HG03139 (cell line): ENCODE data around the gene OR1A1.
"Not testable (repeated sequence)": the region's sequence is repeated elsewhere in the genome, so short reads cannot be mapped to it uniquely, and the experiment has no call there.

Experiments
- ATAC-seq: cut with Tn5 transposase; IDR thresholded peaks from one replicate; pipeline ENCODE4 v1.9.1; 2021; ENCODE audit not compliant: unreplicated experiment

The OR1A1 gene, protein sequence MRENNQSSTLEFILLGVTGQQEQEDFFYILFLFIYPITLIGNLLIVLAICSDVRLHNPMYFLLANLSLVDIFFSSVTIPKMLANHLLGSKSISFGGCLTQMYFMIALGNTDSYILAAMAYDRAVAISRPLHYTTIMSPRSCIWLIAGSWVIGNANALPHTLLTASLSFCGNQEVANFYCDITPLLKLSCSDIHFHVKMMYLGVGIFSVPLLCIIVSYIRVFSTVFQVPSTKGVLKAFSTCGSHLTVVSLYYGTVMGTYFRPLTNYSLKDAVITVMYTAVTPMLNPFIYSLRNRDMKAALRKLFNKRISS

DNA sequence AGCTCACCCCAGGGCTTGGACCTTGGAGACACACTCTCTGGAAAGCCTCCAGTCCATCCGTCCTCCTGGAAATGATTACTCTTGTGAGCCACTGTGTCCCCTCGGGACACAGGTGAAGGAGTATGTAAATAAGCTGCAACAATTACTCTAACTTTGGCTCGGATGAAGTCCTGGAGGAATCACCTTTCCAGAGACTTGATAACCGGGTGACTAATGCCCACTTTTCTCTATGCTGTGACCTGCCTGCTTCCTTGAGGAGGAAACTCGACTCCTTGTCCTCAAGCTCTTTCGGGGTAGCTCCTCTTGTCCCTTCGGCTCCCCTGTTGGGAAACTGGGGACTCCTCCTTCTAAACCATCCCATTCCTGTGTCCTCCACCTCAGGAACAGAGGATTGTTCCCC is at the start of gene OR1A1:
TSS of gene OR1A1 (plus strand) at position 301 of the 400 bp plus-strand sequence. CDS start 7,954 bp downstream, outside the sequence.
- no peak for ATAC-seq

DNA sequence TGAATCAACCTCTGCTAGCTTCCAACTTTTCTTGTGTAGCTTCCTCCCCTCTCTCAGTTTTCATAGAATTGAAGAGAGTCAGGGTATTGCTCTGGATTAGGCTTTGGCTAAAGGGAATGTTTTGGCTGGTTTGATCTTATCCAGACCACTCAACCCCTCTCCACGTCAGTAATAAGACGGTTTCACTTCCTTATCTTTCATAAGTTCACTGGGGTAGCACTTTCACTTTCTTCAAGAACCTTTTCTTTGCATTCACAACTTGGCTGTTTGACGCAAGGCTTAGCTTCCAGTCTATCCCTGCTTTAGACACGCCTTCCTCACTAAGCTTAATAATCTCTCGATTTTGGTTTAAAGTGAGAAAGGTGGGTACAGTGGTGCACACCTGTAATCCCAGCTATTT is 39.9 kb upstream of the OR1A1 start:
- ATAC-seq: no peak

DNA sequence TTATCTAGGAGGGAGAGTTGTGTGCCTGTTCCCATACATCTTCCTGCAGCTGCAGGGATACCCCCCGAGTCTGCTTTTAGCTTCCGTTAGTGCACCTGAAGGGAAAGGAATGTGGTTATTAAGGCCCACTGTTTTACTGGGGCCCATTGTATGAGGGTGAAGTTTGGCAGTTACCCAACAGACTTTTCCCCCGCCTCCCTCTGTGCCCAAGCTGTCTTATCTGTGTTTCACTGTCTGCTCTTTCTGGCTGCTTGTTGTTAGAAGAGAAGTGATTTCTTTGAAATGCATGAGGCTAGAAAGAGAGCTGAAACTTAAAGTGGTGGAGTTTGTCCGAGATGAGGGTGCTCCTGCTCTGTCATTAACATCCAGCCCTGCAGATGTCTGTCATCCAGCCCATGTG is 17.5 kb upstream of the OR1A1 start:
- no peak for ATAC-seq

GRCh38 chr17:3197219-3197618 is 10.2 kb upstream of the OR1A1 start, which contains the start of gene OR1A2:
OR1A2 (plus strand) TSS chr17:3197519; CDS start chr17:3197519, 0 bp downstream.
- no peak for ATAC-seq

GRCh38 chr17:3208484-3208883 is 1.0 kb downstream of the OR1A1 start:
- ATAC-seq: no peak

DNA sequence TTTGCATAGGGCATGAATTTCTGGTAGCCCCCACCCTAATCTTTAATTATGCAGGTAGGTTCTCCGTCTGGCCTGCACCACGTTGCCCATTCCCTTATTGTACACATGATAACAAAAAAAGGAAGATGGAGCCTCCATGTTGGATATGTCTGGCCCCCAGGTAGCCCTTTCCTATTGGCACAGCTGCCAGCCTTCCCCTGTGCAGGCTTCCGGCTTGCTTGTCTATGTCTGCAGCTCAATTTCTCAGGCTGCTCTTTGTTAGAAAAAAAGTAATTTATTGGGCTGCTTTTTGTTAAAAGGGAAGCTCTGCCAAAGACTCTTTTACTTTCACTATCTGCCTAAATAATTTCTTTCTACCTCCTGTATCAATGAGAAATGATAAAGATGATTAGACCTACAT is 5.5 kb downstream of the OR1A1 start:
- ATAC-seq: no peak

- ATAC-seq: no peak
Observed at GRCh38 chr17:3213587-3213986, 6.1 kb downstream of the OR1A1 start.

DNA sequence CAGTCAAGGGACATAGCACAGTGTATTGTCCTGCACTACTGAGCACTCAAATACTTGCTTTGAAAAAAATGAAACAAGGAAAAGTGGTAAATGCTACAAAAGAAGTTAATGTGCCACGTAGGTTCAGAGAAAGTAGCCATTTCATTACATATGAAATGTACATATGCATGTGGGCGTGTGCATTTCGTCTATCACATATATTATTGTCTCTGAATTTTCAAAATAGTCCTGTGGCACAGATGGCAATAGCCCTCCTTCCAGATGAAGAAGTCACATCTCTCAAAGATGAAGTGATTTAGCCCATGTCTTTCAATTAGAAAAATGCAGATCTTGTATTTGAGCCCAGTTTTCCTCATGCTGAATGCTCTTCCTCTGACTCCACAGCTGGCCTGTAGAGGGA is 12.5 kb downstream of the OR1A1 start:
- ATAC-seq: not testable (repeated sequence)

DNA sequence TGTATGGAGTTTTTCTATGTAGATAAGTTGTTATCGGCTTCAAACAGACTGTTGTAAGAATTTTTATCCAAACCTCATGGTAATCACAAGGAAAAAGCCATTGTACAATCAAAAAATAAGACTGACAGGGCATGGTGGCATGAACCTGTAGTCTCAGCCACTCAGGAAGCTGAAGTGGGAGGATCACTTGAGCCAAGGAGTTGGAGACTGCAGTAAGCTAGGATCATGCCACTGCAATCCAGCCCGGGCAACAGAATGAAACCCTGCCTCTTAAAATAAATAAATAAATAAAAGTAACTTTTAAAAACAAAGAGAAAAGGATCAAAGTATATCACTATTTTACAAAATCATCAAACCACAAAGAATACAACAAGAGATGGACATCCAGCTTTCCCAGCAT is 14.4 kb downstream of the OR1A1 start:
- no peak for ATAC-seq

DNA sequence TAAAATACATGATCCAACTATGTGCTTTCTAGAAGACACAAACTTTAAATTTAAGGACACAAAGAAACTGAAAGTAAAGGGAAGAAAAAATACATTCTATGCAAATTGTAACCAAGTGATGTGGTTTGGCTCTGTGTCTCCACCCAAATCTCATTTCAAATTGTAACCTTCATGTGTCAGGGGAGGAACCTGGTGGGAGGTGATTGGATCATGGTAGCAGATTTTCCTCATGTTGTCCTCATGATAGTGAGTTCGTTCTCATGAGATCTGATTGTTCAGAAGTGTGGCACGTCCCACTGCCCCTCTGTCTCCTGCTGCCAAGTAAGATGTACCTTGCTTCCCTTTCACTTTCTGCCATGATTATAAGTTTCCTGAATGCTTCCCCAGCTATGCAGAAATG is 15.0 kb downstream of the OR1A1 start:
- ATAC-seq: no peak

DNA sequence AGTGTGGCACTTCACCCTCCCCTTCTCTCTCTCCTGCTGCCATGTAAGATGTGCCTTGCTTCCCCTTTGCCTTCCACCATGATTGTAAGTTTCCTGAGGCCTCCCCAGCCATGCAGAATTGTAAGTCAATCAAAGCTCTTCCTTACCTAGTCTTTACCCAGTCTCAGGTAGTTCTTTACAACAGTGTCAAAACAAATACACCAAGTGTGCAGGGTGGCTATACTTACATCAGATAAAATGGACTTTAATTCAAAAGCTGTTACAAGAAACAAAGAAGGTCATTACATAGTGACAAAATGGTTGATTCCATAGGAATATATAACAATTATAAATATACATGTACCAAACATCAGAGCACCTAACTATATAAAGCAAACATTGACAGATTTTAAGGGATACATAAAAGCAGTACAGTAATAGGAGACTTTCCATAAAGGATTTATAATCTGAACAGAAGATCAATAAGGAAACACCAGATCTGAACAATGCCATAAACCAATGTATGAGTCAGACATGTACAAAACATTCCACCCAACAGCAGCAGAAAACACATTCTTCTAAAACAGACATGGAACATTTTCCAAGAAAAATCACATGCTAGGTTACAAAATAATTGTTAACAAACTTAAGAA is 17.4 kb downstream of the OR1A1 start:
- not testable (repeated sequence) for ATAC-seq

DNA sequence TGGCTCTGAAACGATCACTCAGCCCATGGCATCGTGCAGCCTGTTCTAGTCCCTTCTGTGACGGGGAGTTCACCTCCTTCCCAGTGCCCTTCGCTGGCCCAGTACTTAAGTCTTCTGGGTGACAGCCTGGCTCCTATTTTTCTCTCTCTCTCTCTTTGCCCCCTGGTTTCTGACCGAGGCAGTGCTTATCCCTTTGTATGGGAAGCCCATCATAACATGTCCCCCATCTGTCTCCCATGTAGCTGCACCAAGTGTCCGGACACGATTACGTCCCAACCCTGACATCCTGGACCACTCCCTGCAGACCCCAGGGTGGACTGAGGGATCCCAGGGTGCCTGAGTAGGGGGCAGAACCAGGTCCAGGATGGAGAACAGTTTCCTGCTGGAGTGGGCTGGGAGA is 24.8 kb downstream of the OR1A1 start:
- not testable (repeated sequence) for ATAC-seq

DNA sequence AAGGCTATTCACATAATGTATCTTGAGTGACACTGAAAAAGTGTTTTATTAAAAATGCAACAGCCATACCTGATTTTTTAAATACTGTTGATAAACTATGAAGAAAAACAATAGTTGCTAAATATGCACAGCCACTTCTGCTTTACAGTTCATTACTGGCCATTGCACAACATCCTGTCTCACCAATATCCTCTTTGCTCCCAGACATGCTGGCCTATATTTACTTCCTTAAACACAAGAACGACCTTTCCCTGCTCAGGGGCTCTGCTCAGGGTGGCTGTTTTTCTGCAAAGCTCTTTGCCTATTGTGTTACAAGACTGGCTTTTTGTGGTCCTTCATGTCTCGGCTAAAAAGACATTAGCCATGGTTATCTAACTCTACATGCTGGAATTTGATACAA is 31.2 kb downstream of the OR1A1 start:
- ATAC-seq: not testable (repeated sequence)

- ATAC-seq: not testable (repeated sequence)
Observed at GRCh38 chr17:3241044-3241443, 33.6 kb downstream of the OR1A1 start.

- not testable (repeated sequence) for ATAC-seq
Observed at GRCh38 chr17:3244841-3245240, 37.4 kb downstream of the OR1A1 start.

GRCh38 chr17:3249013-3249412 is 41.5 kb downstream of the OR1A1 start:
- not testable (repeated sequence) for ATAC-seq

DNA sequence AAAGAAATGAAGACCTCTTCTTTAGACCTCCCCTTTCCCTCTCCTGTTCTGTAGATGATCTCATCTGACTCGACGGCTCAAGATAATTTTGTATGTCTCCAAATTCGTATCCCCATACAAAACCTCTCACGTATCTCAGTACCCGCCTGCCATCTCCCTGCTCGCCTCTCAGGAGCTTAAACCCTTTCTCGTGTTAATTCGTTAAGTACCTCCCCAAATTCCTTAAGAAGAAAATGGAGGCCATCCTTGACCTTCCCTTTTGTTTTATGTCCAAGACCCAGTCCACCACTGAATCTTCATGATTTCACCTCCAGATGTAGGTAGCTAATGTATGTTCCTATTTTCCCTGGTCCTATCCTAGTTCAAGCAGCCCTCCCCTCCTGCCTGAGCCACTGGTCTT is 49.1 kb downstream of the OR1A1 start:
- ATAC-seq: no peak

DNA sequence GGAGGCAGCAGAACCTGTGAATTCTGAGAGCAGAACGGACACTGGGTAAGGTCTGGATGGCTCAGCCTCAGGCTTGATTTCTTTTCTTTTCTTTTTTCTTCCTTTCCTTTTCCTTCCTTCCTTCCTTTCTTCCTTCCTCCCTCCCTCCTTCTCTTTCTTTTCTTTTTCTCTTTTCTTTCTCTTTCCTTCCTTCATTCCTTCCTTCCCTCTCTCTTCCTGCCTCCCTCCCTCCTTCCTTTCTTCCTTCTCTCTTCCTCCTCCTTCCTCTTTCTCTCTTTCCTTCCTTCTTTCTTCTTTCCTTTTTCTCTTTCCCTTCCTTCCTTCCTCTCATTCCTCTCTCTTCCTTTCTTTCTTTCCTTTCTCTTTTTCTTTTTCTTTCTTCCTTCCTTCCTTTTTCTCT is 52.7 kb downstream of the OR1A1 start:
- no peak for ATAC-seq

- ATAC-seq: no peak
Observed at GRCh38 chr17:3260600-3260999, 53.1 kb downstream of the OR1A1 start.
